ENCODE data around the gene FOXL3. TPM values are rescaled to one million over a fixed set of nuclear protein-coding genes. Genes with fewer than 3 reads are reported as not detected.
"Not testable (repeated sequence)": the region's sequence is repeated elsewhere in the genome, so short reads cannot be mapped to it uniquely, and the experiment has no call there.

FOXL3 gene
- total RNA-seq, 1 experiment from 2014 or later: not detected

- H4K20me1 ChIP-seq (ENCODE audit: insufficient read depth); POLR2A ChIA-PET (ENCODE audit: unreplicated experiment); H3K4me3 ChIP-seq; BruUV-seq (replicated peaks); H3K36me3 ChIP-seq (ENCODE audit: low read depth); H2AFZ ChIP-seq; H3K27ac ChIP-seq; DNase-seq; H3K9me2 ChIP-seq (ENCODE audit: insufficient read depth); H3K27me3 ChIP-seq (ENCODE audit: insufficient read depth, low read depth); H3K9me3 ChIP-seq (ENCODE audit: insufficient read depth, low read depth); H3K79me2 ChIP-seq (ENCODE audit: low read depth); H3K4me2 ChIP-seq; CTCF ChIA-PET: not testable (repeated sequence)
- H3K4me1 ChIP-seq (replicated peaks; ENCODE audit: insufficient read depth): peaks cover 19% of the 10 kb centered on the region
- intact Hi-C loops (cut with micrococcal nuclease; ENCODE audit: unreplicated experiment): loop anchor here (5.0 kb wide), 1 partner anchor 51 kb away; the partner anchor contains the start of gene FAM20C
- peaks cover 21% of the 10 kb centered on the region for H3F3A ChIP-seq (ENCODE audit: insufficient read depth, low read depth)
Observed at GRCh38 chr7:243580-243978, 46.4 kb upstream of the FOXL3 start.

DNA sequence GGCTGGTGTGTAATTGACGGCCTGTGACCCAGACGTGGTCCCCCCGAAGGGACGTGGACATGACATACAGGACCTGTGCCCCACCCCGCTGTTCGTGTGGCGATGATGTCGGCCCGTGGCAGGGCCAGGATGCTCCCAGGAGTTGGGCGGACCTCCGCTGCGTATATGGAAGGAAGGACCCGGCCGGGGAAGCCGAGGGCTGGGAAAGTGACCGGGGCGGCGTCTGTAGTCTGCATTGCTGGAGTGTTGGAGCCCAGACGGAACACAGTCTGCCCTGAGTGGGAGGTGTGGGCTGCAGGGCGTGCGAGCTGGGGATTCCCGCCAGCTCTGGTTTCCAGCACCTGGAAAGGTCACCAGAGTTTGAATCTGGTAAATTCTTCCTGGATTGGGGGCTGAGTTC lies 45.0 kb upstream of the FOXL3 start:
- no peak overlapping the region for H3K4me3 ChIP-seq
- no peaks in the 10 kb centered on the region for H3K27me3 ChIP-seq (ENCODE audit: insufficient read depth, low read depth)
- TF ChIP-seq EZH2 (IDR thresholded peaks at IDR 0.05; ENCODE audit: low read depth): no peak
- TF ChIP-seq CTCF (conservative IDR thresholded peaks at IDR 0.05): no peak
- H3K36me3 ChIP-seq (ENCODE audit: low read depth): no peaks in the 10 kb centered on the region
- H3F3A ChIP-seq (ENCODE audit: insufficient read depth, low read depth): peaks cover 21% of the 10 kb centered on the region
- H3K4me1 ChIP-seq (replicated peaks; ENCODE audit: insufficient read depth): peaks cover 19% of the 10 kb centered on the region
- H3K79me2 ChIP-seq (ENCODE audit: low read depth): no peaks in the 10 kb centered on the region
- H3K9me3 ChIP-seq (ENCODE audit: insufficient read depth, low read depth): no peaks in the 10 kb centered on the region
- no peak for DNase-seq
- ChIA-PET POLR2A (ENCODE audit: unreplicated experiment) (interaction anchor here (0.7 kb wide), 1 partner anchor 572 kb away, joined by 8 read pairs; no protein-coding TSS in a partner anchor), CTCF (no interaction called here)
- H2AFZ ChIP-seq: no peak overlapping the region
- H3K27ac ChIP-seq: no peak overlapping the region
- H3K4me2 ChIP-seq: no peak overlapping the region
- no peaks in the 10 kb centered on the region for H3K9me2 ChIP-seq (ENCODE audit: insufficient read depth)
- no peaks in the 10 kb centered on the region for H4K20me1 ChIP-seq (ENCODE audit: insufficient read depth)
- no TSS peak for BruUV-seq (replicated peaks)
- intact Hi-C loops (cut with micrococcal nuclease; ENCODE audit: unreplicated experiment): loop anchor here (5.0 kb wide), 1 partner anchor 53 kb away; the partner anchor contains the start of gene FAM20C

GRCh38 chr7:245574-246295 lies 44.2 kb upstream of the FOXL3 start:
- H3K9me2 ChIP-seq (ENCODE audit: insufficient read depth): no peaks in the 10 kb centered on the region
- TF ChIP-seq CTCF (conservative IDR thresholded peaks at IDR 0.05): no peak
- TF ChIP-seq EZH2 (IDR thresholded peaks at IDR 0.05; ENCODE audit: low read depth): no peak
- H3K27me3 ChIP-seq (ENCODE audit: insufficient read depth, low read depth): no peaks in the 10 kb centered on the region
- no peaks in the 10 kb centered on the region for H4K20me1 ChIP-seq (ENCODE audit: insufficient read depth)
- no peaks in the 10 kb centered on the region for H3K9me3 ChIP-seq (ENCODE audit: insufficient read depth, low read depth)
- no TSS peak for BruUV-seq (replicated peaks)
- no peaks in the 10 kb centered on the region for H3K36me3 ChIP-seq (ENCODE audit: low read depth)
- no peak for DNase-seq
- intact Hi-C loops (cut with micrococcal nuclease; ENCODE audit: unreplicated experiment): no loop called here
- POLR2A ChIA-PET (ENCODE audit: unreplicated experiment): no interaction called here
- peaks cover 15% of the 10 kb centered on the region for H3F3A ChIP-seq (ENCODE audit: insufficient read depth, low read depth)
- no peak overlapping the region for H3K27ac ChIP-seq
- peaks cover 13% of the 10 kb centered on the region for H3K4me1 ChIP-seq (replicated peaks; ENCODE audit: insufficient read depth)
- CTCF ChIA-PET: no interaction called here
- no peaks in the 10 kb centered on the region for H3K79me2 ChIP-seq (ENCODE audit: low read depth)
- H3K4me3 ChIP-seq: no peak overlapping the region
- H2AFZ ChIP-seq: no peak overlapping the region
- H3K4me2 ChIP-seq: no peak overlapping the region

- TF ChIP-seq CTCF (conservative IDR thresholded peaks at IDR 0.05) (no peak), EZH2 (IDR thresholded peaks at IDR 0.05; ENCODE audit: low read depth) (no peak)
- H3K27me3 ChIP-seq (ENCODE audit: insufficient read depth, low read depth): no peaks in the 10 kb centered on the region
- no peak for DNase-seq
- no peak overlapping the region for H2AFZ ChIP-seq
- peaks cover 8% of the 10 kb centered on the region for H3F3A ChIP-seq (ENCODE audit: insufficient read depth, low read depth)
- ChIA-PET CTCF (no interaction called here), POLR2A (ENCODE audit: unreplicated experiment) (no interaction called here)
- H3K4me1 ChIP-seq (replicated peaks; ENCODE audit: insufficient read depth): peaks cover 7% of the 10 kb centered on the region
- H3K4me3 ChIP-seq: no peak overlapping the region
- H3K9me3 ChIP-seq (ENCODE audit: insufficient read depth, low read depth): no peaks in the 10 kb centered on the region
- intact Hi-C loops (cut with micrococcal nuclease; ENCODE audit: unreplicated experiment): no loop called here
- H4K20me1 ChIP-seq (ENCODE audit: insufficient read depth): no peaks in the 10 kb centered on the region
- no TSS peak for BruUV-seq (replicated peaks)
- no peak overlapping the region for H3K4me2 ChIP-seq
- no peaks in the 10 kb centered on the region for H3K36me3 ChIP-seq (ENCODE audit: low read depth)
- no peaks in the 10 kb centered on the region for H3K79me2 ChIP-seq (ENCODE audit: low read depth)
- H3K9me2 ChIP-seq (ENCODE audit: insufficient read depth): no peaks in the 10 kb centered on the region
- no peak overlapping the region for H3K27ac ChIP-seq
Observed at GRCh38 chr7:246451-246850, 43.5 kb upstream of the FOXL3 start.

Measured in PC-9 (cell line).